Loucy (cell line): ENCODE measurements around the gene PRM1.
A peak's percentile ranks its signal among the peaks of the same experiment; 100 is the strongest.

Experiments used
- H2AFZ ChIP-seq: fragments of 200-600 bp; sonication (generic); 2 replicates; pipeline ENCODE4 v1.6.0; 2016; ENCODE audit warnings: antibody characterized with exemption, mild to moderate bottlenecking, low read length, moderate library complexity
- H3F3A ChIP-seq: fragments of 200-600 bp; 2 replicates; pipeline ENCODE4 v1.6.0; 2016; ENCODE audit warnings: antibody characterized with exemption, low read depth, mild to moderate bottlenecking
- H3K27me3 ChIP-seq: fragments of 200-600 bp; sonication (generic); 2 replicates; pipeline ENCODE4 v1.6.1; 2014; ENCODE audit warnings: low read length, mild to moderate bottlenecking; ENCODE audit not compliant: insufficient read depth, poor library complexity, severe bottlenecking
- H3K36me3 ChIP-seq: fragments of 200-600 bp; sonication (generic); 2 replicates; pipeline ENCODE4 v1.6.1; 2016; ENCODE audit warnings: low read length; ENCODE audit not compliant: insufficient read depth
- H3K4me1 ChIP-seq: fragments of 200-600 bp; sonication (generic); 2 replicates; pipeline ENCODE4 v1.5.1; 2014; ENCODE audit warnings: low read length, mild to moderate bottlenecking; ENCODE audit not compliant: insufficient read depth, poor library complexity, severe bottlenecking
- H3K4me2 ChIP-seq: fragments of 200-600 bp; sonication (generic); 2 replicates; pipeline ENCODE4 v1.6.0; 2014; ENCODE audit warnings: antibody characterized with exemption, low read length, low read depth, mild to moderate bottlenecking; ENCODE audit not compliant: poor library complexity, severe bottlenecking
- H3K4me3 ChIP-seq: fragments of 200-600 bp; sonication (generic); 2 replicates; pipeline ENCODE4 v1.5.1; 2014; ENCODE audit warnings: low read length, mild to moderate bottlenecking, mixed read lengths; ENCODE audit not compliant: poor library complexity, severe bottlenecking
- H3K79me2 ChIP-seq: fragments of 200-600 bp; sonication (generic); 2 replicates; pipeline ENCODE4 v1.6.1; 2014; ENCODE audit warnings: low read length; ENCODE audit not compliant: insufficient read depth
- H3K9ac ChIP-seq: fragments of 200-600 bp; sonication (generic); 2 replicates; pipeline ENCODE4 v1.6.0; 2014; ENCODE audit warnings: mild to moderate bottlenecking, low read depth, low read length, moderate library complexity; ENCODE audit not compliant: poor library complexity, severe bottlenecking
- H3K9me2 ChIP-seq: fragments of 200-600 bp; sonication (generic); replicated peaks from 2 replicates; pipeline ENCODE4 v1.6.1; 2016; ENCODE audit warnings: low read depth, low read length, mixed read lengths
- H3K9me3 ChIP-seq: fragments of 200-600 bp; sonication (generic); 2 replicates; pipeline ENCODE4 v1.6.1; 2014; ENCODE audit warnings: mild to moderate bottlenecking, antibody characterized with exemption, low read length, low read depth; ENCODE audit not compliant: insufficient read depth
- H4K20me1 ChIP-seq: fragments of 200-600 bp; sonication (generic); 2 replicates; pipeline ENCODE4 v1.6.0; 2014; ENCODE audit warnings: antibody characterized with exemption, low read length, mild to moderate bottlenecking; ENCODE audit not compliant: insufficient read depth, poor library complexity, severe bottlenecking
- CTCF ChIP-seq: fragments of 200-600 bp; sonication (generic); conservative IDR thresholded peaks from 2 replicates; pipeline ENCODE4 v1.5.1; 2014; ENCODE audit warnings: mild to moderate bottlenecking, antibody characterized with exemption, low read length
- EZH2phosphoT487 ChIP-seq: fragments of 200-600 bp; IDR thresholded peaks from 2 replicates; pipeline ENCODE4 v1.6.1; 2018; ENCODE audit warnings: antibody characterized with exemption, mild to moderate bottlenecking, moderate library complexity, borderline replicate concordance

PRM1 gene

GRCh38 chr16:11313493-11314308 lies 32.6 kb upstream of the PRM1 start:
- Histone ChIP-seq H3K9me2 (no peaks in the 10 kb centered on the region), H3F3A (no peaks in the 10 kb centered on the region), H2AFZ (no peak overlapping the region), H3K9me3 (no peaks in the 10 kb centered on the region), H3K4me3 (no peak overlapping the region), H3K4me2 (no peak overlapping the region), H3K79me2 (no peaks in the 10 kb centered on the region), H4K20me1 (no peaks in the 10 kb centered on the region), H3K9ac (no peak overlapping the region), H3K27me3 (no peaks in the 10 kb centered on the region), H3K36me3 (no peaks in the 10 kb centered on the region), H3K4me1 (peaks cover 35% of the 10 kb centered on the region)
- TF ChIP-seq CTCF, result no peak
- no peak for TF ChIP-seq EZH2phosphoT487

GRCh38 chr16:11312718-11313492 lies 31.8 kb upstream of the PRM1 start:
- H3K79me2 ChIP-seq, result no peaks in the 10 kb centered on the region
- H2AFZ ChIP-seq, result peak overlapping the region; percentile 57
- TF ChIP-seq CTCF (no peak), EZH2phosphoT487 (no peak)
- H3K27me3 ChIP-seq, result no peaks in the 10 kb centered on the region
- H3K9me3 ChIP-seq, result no peaks in the 10 kb centered on the region
- H3K36me3 ChIP-seq, result no peaks in the 10 kb centered on the region
- no peaks in the 10 kb centered on the region for H3K9me2 ChIP-seq
- H3K4me2 ChIP-seq, result peak overlapping the region; percentile 55
- peaks cover 35% of the 10 kb centered on the region for H3K4me1 ChIP-seq
- H3K9ac ChIP-seq, result peak overlapping the region; percentile 26
- no peaks in the 10 kb centered on the region for H3F3A ChIP-seq
- peak overlapping the region; percentile 57 for H3K4me3 ChIP-seq
- no peaks in the 10 kb centered on the region for H4K20me1 ChIP-seq

GRCh38 chr16:11310997-11311561 lies 29.9 kb upstream of the PRM1 start:
- Histone ChIP-seq H3K9me3 (no peaks in the 10 kb centered on the region), H3K4me1 (peaks cover 35% of the 10 kb centered on the region), H4K20me1 (no peaks in the 10 kb centered on the region), H3F3A (no peaks in the 10 kb centered on the region), H3K9me2 (no peaks in the 10 kb centered on the region), H3K36me3 (no peaks in the 10 kb centered on the region), H3K4me2 (peak overlapping the region; percentile 51), H3K4me3 (peak overlapping the region; percentile 39), H3K27me3 (no peaks in the 10 kb centered on the region), H3K79me2 (no peaks in the 10 kb centered on the region), H3K9ac (no peak overlapping the region), H2AFZ (peak overlapping the region; percentile 69)
- TF ChIP-seq EZH2phosphoT487 (no peak), CTCF (no peak)
